ENCODE measurements around the gene GRIK5.

DNA sequence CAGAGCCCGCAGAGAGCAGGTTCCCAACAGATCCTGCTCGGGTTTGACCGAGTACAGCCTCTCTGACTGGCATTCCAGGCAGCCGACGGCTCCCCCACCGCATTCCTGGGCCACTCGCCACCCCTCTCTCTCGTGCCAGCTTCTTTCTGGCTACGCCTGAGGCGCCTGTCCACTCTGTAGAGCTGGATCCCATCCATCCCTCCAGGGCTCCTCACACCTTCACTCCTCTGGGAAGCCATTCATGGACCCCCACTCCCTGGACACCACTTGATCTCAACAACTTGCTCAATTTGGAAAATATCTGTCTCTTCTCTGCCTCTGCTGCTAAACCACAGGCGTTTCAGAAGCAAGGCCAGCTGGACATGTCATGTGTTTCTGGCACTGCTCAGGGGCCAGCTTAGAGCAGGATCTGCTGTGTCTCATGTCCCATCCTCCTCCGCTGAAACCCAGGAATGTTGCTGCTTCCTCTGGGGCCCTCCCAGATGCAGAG is 45.3 kb downstream of the GRIK5 start:
- TF ChIP-seq FOXA1 (IDR thresholded peaks at IDR 0.05) (no peak), FOXM1 (IDR thresholded peaks at IDR 0.05; ENCODE audit: borderline replicate concordance) (no peak), FOXK2 (IDR thresholded peaks at IDR 0.05) (no peak), SUZ12 (IDR thresholded peaks at IDR 0.05) (no peak), SP1 (IDR thresholded peaks at IDR 0.05) (no peak)
